T-helper 1 cell treated with Interleukin-12 subunit alpha and Interleukin-12 subunit beta and Interleukin-4 antibody, amounts not matched to agents 30 μg/mL and 1 μg/mL, for 36 hours (primary cell): ENCODE measurements around the gene ASXL2.
"Not testable (repeated sequence)": the region's sequence is repeated elsewhere in the genome, so short reads cannot be mapped to it uniquely, and the experiment has no call there.

Experiments used
- H3K27ac Mint-ChIP-seq: one replicate; pipeline ENCODE4 v1.8.0; 2021; ENCODE audit warnings: mild to moderate bottlenecking, mixed read lengths
- H3K27me3 Mint-ChIP-seq: one replicate; pipeline ENCODE4 v1.8.0; 2021; ENCODE audit warnings: low read depth, mixed read lengths
- H3K36me3 Mint-ChIP-seq: one replicate; pipeline ENCODE4 v1.8.0; 2021; ENCODE audit warnings: low read depth, mixed read lengths
- H3K4me1 Mint-ChIP-seq: one replicate; pipeline ENCODE4 v1.8.0; 2021; ENCODE audit warnings: low read depth, mixed read lengths
- H3K4me3 Mint-ChIP-seq: one replicate; pipeline ENCODE4 v1.8.0; 2021; ENCODE audit warnings: mild to moderate bottlenecking, moderate library complexity, mixed read lengths
- H3K9me3 Mint-ChIP-seq: one replicate; pipeline ENCODE4 v1.8.0; 2021; ENCODE audit warnings: mixed read lengths

ASXL2 gene

DNA sequence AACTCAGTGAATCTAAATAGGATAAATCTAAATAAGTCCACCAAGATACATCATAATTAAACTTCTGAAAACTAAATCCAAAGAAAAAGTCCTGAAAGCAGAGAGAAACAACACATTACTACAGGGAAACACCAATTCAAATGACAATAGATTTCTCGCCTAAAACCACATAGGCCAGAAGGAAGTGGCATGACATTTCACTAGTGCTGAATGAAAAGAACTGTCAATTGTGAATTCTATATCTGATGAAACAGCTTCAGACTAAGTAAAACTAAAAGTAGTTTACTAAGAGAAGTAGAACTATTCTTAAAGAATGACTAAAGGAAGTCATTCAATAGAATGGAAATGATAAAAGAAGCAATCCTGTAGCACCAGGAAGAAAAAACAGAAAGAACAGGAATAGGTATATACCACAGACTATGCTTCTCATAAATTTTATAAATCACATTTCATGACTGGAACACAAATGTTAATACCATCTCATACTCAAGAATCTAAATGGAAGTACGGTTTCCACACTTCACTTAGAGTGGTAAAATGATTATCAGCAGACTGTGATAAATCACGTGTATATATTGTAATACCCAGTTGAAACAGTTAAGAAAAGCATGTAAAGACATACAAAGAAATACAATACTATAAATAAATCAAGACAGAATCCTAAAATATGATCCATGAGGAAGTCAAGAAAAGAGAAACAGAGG, 46.4 kb downstream of the ASXL2 start:
- Mint-ChIP-seq H3K27me3 (no peaks in the 10 kb centered on the region), H3K27ac (peak overlapping the region; percentile 86), H3K9me3 (peaks cover 9% of the 10 kb centered on the region), H3K36me3 (peaks cover 33% of the 10 kb centered on the region), H3K4me3 (peak overlapping the region; percentile 61), H3K4me1 (peaks cover 41% of the 10 kb centered on the region)

DNA sequence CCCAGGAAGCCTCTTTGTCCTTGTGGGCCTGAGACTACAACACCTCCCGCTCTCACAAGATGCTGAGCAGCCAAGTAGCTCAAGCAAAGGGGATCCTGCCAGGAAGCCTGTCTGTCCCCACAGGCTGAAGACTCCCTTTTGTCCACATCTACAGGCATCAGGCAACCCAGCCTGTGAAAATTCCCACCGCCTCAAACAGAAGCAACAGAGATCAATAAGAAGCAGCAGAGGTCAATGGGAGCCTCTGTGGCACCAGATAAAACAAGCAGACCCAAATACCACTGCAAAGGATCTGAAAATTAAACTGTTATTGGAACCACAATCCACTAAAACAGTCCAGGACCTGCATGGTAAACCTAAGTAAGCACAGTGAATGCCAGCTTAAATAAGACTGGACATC, 48.5 kb downstream of the ASXL2 start:
- Mint-ChIP-seq H3K27ac (no peak overlapping the region), H3K4me3 (no peak overlapping the region)

DNA sequence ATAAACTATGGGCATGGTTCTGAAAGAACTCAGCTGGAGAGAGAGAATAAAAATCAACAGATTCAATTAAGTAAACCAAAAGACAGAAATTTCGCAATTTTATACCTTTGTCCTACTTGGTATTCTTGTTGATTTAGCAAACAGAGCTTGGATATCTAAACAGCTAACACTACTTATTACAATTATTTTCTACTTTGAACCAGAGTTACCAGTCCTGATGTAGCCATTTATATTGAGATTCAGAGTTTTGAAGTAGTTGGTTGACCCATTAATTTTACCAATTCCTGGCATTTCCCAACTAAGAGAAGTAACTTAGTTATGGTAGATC, 48.9 kb downstream of the ASXL2 start:
- peaks cover 27% of the 10 kb centered on the region for H3K36me3 Mint-ChIP-seq
- peaks cover 55% of the 10 kb centered on the region for H3K4me1 Mint-ChIP-seq
- H3K4me3 Mint-ChIP-seq: no peak overlapping the region

More for the DNA sequence above, 48.5 kb downstream of the ASXL2 start:
- Mint-ChIP-seq H3K36me3 (peaks cover 31% of the 10 kb centered on the region), H3K27me3 (no peaks in the 10 kb centered on the region), H3K9me3 (peaks cover 9% of the 10 kb centered on the region), H3K4me1 (peaks cover 54% of the 10 kb centered on the region)

DNA sequence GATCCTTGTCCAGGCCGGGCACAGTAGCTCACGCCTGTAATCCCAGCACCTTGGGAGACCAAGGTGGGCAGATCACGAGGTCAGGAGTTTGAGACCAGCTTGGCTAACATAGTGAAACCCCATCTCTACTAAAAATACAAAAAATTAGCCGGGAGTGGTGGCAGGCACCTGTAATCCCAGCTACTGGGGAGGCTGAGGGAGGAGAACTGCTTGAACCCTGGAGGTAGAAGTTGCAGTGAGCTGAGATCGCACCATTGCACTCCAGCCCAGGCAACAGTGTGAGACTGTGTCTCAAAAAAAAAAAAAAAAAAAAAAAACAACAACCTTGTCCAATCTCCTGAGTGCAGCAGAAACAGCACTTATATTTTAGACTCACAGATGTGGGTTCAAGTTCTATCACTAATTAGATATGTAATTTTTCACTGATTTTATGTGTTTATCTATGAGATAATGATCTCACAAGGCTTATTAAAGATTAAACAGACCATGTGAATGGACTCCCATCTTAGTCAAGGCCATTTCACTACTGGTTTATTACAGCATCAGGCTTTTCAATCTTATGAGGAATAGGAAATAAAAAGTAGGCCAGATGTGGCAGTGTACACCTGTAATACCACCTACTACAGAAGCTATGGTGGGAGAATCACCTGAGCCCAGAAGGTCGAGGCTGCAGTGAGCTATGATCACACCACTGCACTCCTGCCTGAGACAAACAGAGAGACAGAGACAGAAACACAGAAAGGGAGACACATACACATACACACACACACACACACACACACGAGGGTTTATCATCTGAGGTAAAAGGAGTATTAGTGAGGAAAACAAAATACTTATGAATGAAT, 49.5 kb downstream of the ASXL2 start:
- Mint-ChIP-seq H3K36me3 (peaks cover 23% of the 10 kb centered on the region), H3K4me1 (peaks cover 53% of the 10 kb centered on the region)
- H3K9me3 Mint-ChIP-seq, H3K27me3 Mint-ChIP-seq, H3K27ac Mint-ChIP-seq, H3K4me3 Mint-ChIP-seq: not testable (repeated sequence)

More for the DNA sequence above, 48.9 kb downstream of the ASXL2 start:
- H3K27me3 Mint-ChIP-seq: no peaks in the 10 kb centered on the region
- H3K27ac Mint-ChIP-seq: no peak overlapping the region
- H3K9me3 Mint-ChIP-seq: peaks cover 9% of the 10 kb centered on the region

DNA sequence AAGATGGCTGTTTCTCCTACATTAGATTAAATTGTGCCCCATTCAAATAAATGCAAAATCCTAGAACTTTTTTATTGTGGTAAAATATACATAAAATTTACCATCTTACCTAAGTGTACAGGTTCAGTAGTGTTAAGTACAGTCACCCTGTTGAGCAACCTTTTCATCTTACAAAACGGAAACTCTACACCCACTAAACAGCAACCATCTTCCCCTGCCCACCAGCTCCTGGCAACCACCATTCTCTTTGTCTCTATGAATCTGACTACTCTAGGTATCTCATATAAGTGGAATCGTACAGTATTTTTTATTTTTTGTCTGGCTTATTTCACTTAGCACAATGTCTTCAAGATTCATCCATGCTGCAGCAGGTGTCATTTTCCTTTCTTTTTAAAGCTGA, 53.0 kb downstream of the ASXL2 start:
- Mint-ChIP-seq H3K4me1 (peaks cover 51% of the 10 kb centered on the region), H3K36me3 (peaks cover 25% of the 10 kb centered on the region), H3K27ac (peak overlapping the region; percentile 56), H3K4me3 (peak overlapping the region; percentile 52), H3K9me3 (no peaks in the 10 kb centered on the region), H3K27me3 (no peaks in the 10 kb centered on the region)

DNA sequence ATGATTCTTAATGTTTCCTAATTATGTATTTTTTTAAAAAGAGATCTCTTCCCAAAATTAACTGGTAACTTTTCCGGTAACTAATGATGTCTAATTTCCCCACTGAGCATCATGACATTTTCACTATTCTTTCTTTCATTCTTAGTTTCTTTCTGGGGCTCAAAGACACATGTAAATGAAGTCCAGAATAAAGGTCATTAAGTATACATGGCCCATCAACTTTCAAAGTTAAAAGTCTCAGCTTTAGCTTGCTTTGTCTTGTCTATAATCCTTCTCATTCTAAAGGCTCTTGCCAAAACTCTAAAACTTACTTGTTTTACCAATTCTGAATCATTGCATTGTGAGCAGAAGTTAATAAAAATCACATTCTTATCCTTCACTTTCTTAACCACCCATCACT, 53.6 kb downstream of the ASXL2 start:
- peaks cover 21% of the 10 kb centered on the region for H3K36me3 Mint-ChIP-seq
- H3K27me3 Mint-ChIP-seq: no peaks in the 10 kb centered on the region
- peaks cover 47% of the 10 kb centered on the region for H3K4me1 Mint-ChIP-seq
- H3K9me3 Mint-ChIP-seq: no peaks in the 10 kb centered on the region
- H3K4me3 Mint-ChIP-seq: peak overlapping the region; percentile 26
- peak overlapping the region; percentile 56 for H3K27ac Mint-ChIP-seq

DNA sequence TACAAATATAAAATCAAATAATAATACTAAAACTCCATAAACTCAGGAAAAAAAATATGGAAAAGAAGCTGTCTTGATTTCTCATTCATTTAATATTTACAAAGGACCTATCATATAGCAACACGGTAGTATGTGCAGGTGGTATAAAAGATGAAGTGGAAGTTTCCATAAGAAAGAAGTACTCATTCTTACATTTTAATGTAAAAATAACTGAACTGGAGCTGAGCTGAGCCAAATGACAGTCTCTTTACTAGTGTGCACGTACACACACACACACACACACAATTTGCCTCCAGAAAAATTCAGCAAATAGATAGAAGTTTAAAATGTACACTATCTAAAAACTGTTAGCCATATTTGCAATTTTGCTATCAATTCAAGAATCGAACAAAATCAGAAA, 54.1 kb downstream of the ASXL2 start:
- peaks cover 44% of the 10 kb centered on the region for H3K4me1 Mint-ChIP-seq
- no peaks in the 10 kb centered on the region for H3K9me3 Mint-ChIP-seq
- peaks cover 21% of the 10 kb centered on the region for H3K36me3 Mint-ChIP-seq
- H3K27me3 Mint-ChIP-seq: no peaks in the 10 kb centered on the region
- H3K4me3 Mint-ChIP-seq: peak overlapping the region; percentile 26
- H3K27ac Mint-ChIP-seq: no peak overlapping the region

DNA sequence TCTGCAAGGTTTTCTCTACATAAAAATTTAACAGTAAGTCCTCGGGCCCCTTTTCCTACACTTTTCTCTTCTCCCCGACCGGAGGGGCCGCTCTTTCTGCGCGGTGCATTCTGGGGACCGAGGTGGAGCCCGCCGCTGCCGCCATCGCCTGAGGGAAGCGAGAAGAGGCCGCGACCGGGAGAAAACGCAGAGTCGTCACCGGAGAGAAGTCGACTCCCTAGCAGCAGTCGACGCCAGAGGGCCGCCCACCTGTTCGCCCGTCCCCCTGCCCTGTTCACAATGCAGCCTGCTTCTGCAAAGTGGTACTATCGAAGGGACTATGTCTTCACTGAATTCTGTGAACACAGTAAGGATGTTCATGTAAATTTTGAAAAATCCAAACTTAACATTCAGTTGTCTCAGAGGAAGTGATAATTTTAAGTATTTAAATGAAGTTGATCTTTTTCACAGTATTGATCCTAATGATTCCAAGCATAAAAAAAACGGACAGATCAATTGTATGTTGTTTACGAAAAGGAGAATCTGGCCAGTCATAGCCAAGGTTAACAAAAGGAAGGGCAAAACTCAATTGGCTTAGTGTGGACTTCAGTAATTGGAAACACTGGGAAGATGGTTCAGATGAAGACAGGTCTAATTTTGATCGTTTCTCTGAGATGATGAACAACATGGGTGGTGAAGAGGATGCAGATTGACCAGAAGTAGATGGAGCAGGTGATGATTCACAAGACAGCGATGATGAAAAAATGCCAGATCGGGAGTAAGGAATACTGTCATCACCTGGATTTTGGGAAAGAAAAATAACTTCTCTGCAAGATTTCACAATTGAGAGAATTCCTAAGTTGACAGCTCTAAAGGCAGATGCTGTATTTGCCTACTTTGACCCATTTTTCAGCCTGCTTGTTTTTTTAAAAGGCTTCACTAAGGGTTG, 55.8 kb downstream of the ASXL2 start:
- no peaks in the 10 kb centered on the region for H3K9me3 Mint-ChIP-seq
- peaks cover 41% of the 10 kb centered on the region for H3K4me1 Mint-ChIP-seq
- H3K36me3 Mint-ChIP-seq: peaks cover 14% of the 10 kb centered on the region
- H3K4me3 Mint-ChIP-seq: peak overlapping the region; percentile 75
- H3K27me3 Mint-ChIP-seq: no peaks in the 10 kb centered on the region
- H3K27ac Mint-ChIP-seq: peak overlapping the region; percentile 72

DNA sequence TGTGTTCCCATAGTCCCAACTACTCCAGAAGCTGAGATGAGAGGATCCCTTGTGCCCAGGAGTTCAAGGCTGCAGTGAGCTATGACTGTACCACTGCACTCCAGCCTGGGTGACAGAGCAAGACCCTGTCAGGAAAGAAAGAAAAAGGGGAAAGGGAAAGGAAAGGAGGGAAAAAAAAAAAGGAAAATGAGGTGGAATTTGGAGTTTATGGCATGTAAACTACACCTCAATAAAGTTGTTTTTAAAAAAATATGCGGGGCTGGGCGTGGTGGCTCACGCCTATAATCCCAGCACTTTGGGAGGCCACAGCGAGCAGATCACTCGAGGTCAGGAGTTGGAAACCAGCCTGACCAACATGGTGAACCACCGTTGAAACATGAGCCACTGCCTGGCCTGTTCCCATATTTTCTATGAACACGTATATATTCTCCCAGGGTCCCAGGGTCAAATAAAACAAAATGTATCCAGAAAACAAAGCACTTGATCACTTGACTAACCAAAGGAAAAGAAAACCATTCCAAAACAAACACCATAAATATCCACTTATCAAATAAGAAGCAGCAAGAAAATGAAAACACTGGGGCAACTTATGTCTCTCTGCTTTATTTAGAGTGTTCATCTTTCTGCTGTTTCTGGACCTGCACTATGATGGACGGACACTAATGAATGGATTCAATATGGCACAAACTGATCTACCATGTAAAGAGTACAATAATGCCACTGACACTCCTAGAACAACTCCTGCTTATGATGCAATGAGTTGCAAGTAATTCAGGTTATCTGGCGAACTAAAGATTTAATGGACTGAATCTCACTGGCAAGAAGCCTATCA, 56.8 kb downstream of the ASXL2 start:
- H3K4me1 Mint-ChIP-seq: peaks cover 46% of the 10 kb centered on the region
- H3K9me3 Mint-ChIP-seq: no peaks in the 10 kb centered on the region
- H3K4me3 Mint-ChIP-seq: peak overlapping the region; percentile 75
- H3K36me3 Mint-ChIP-seq: peaks cover 14% of the 10 kb centered on the region
- no peaks in the 10 kb centered on the region for H3K27me3 Mint-ChIP-seq
- H3K27ac Mint-ChIP-seq: peak overlapping the region; percentile 72

DNA sequence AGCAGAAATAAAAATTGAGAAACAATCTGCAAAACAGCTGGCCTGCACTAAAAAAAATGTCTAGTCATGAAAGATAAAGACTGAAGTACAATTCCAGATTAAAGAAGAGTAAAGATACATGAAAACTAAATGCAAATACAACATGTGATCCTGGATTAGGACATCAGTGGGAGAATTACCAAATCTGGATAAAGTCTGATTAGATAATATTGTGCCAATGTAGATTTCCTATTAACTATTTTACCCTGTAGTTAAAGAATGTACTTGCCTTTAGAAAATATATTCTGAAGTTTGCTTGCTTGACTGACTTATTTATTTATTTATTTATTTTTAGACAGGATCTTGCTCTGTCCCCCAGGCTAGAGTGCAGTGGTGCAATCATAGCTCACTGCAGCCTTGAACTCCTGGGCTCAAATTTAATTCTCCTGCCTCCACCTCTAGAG, 58.7 kb downstream of the ASXL2 start:
- peaks cover 16% of the 10 kb centered on the region for H3K36me3 Mint-ChIP-seq
- no peaks in the 10 kb centered on the region for H3K9me3 Mint-ChIP-seq
- no peak overlapping the region for H3K27ac Mint-ChIP-seq
- H3K4me3 Mint-ChIP-seq: no peak overlapping the region
- peaks cover 35% of the 10 kb centered on the region for H3K4me1 Mint-ChIP-seq
- H3K27me3 Mint-ChIP-seq: no peaks in the 10 kb centered on the region

DNA sequence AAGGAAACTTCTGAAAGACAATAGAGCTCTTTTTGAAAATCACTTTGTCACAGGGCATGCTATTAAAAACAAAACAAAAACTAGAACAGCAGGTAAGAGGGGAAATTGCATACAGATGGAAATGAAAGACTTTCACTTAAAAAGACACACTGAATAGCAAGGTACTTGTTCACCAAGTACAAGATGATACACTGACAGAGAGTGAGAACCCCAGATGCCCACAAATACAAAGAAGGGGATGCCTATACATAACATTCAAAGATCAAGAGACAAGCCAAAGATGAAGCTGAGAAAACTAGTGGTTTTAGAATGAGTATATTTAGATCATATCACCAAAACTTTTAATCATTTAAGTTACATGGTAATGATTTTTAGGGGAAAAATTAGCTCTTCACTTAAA, 60.7 kb downstream of the ASXL2 start:
- Mint-ChIP-seq H3K27ac (peak overlapping the region; percentile 17), H3K27me3 (no peaks in the 10 kb centered on the region), H3K4me3 (no peak overlapping the region), H3K36me3 (peaks cover 13% of the 10 kb centered on the region), H3K9me3 (no peaks in the 10 kb centered on the region), H3K4me1 (peaks cover 30% of the 10 kb centered on the region)

DNA sequence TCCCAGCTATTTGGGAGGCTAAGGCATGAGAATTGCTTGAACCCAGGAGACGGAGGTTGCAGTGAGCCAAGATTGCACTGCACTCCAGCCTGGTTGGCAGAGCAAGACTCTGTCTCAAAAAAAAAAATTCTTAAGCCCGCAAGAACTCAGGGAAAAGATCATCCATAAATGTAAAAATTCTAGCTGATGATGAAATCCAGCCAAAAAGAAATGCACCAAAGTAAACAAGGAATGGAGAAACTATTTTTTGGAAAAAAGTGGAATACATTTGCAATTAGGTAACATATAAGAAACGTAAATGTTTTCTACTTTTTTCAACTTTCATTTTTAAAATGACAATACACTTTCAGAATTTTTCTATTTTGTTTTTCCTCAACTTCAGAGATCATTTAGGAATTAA, 61.3 kb downstream of the ASXL2 start:
- H3K27me3 Mint-ChIP-seq: no peaks in the 10 kb centered on the region
- peaks cover 10% of the 10 kb centered on the region for H3K36me3 Mint-ChIP-seq
- peaks cover 24% of the 10 kb centered on the region for H3K4me1 Mint-ChIP-seq
- no peak overlapping the region for H3K4me3 Mint-ChIP-seq
- no peaks in the 10 kb centered on the region for H3K9me3 Mint-ChIP-seq
- peak overlapping the region; percentile 17 for H3K27ac Mint-ChIP-seq

DNA sequence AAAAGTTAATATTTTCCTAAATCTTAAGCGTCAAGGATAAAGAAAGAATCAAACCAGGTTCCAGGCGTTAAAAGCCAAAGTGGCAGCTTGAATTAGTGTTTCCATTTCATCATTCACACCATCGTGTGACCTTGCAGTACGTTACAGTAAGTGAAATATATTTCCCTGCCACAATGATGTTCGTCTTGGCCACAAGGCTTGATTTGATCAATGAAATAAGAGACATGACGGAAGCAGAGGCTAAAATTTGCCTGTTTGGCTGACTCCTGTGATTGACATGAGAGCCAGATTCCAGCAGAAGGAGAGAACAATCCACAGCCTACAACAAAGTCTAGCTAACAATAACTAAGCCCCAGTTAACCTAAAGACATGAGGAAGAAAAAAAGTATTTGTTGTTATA, 62.0 kb downstream of the ASXL2 start:
- H3K4me3 Mint-ChIP-seq: no peak overlapping the region
- H3K4me1 Mint-ChIP-seq: peaks cover 19% of the 10 kb centered on the region
- no peaks in the 10 kb centered on the region for H3K27me3 Mint-ChIP-seq
- peak overlapping the region; percentile 49 for H3K27ac Mint-ChIP-seq
- peaks cover 8% of the 10 kb centered on the region for H3K36me3 Mint-ChIP-seq
- no peaks in the 10 kb centered on the region for H3K9me3 Mint-ChIP-seq

DNA sequence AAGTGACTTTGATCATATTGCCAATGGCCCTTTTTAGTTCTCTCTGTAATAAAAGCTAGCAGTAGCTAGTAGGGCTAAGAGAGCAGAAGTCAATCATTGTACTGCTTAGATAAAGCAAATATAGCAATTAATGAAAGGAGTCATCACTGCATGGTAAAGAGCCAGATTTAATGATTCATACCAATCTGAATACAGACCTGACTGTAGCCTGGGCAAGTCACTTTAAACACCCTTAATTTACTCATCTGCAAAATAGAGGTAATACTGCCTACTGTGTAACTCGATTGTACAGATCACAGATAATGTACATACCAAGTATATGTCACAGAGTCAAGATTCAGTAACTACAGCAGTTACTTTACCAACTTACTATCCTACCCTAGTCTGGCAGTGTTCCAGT, 63.6 kb downstream of the ASXL2 start:
- Mint-ChIP-seq H3K9me3 (no peaks in the 10 kb centered on the region), H3K4me1 (peaks cover 25% of the 10 kb centered on the region), H3K27me3 (no peaks in the 10 kb centered on the region), H3K27ac (no peak overlapping the region), H3K4me3 (no peak overlapping the region), H3K36me3 (peaks cover 15% of the 10 kb centered on the region)
